ENCODE measurements around the gene SLC13A4.

Gene SLC13A4

DNA sequence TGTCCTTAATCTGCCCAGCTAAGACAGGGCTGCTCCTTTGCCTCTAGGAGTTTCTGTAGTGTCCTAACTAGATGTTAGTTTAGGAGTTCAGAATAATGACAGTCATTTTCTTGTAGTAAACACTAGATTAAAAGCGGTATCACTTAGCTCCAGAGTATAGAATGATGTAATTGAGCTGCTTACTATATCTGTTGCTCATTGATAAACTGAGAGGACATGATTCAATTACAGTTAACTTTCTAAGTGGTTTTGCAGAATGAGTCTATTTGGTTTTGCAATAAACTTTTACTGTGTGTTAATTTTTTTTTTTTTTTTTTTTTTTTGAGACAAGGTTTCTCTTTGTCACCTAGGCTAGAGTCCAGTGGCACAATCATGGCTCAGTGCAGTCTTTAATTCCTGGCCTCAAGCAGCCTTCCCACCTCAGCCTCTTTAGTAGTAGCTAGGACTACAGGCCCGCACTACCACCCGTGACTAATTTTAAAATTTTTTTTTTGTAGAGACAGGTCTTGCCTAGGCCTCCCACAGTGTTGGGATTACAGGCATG is 63.9 kb downstream of the SLC13A4 start:
- H2AFZ ChIP-seq (ENCODE audit: low read length): no peak overlapping the region
- H3K27me3 ChIP-seq (ENCODE audit: insufficient read depth, low read length): no peaks in the 10 kb centered on the region
- no peak overlapping the region for H3K27ac ChIP-seq (ENCODE audit: low read depth, low read length, poor library complexity, severe bottlenecking)
- TF ChIP-seq, protein P1, sequence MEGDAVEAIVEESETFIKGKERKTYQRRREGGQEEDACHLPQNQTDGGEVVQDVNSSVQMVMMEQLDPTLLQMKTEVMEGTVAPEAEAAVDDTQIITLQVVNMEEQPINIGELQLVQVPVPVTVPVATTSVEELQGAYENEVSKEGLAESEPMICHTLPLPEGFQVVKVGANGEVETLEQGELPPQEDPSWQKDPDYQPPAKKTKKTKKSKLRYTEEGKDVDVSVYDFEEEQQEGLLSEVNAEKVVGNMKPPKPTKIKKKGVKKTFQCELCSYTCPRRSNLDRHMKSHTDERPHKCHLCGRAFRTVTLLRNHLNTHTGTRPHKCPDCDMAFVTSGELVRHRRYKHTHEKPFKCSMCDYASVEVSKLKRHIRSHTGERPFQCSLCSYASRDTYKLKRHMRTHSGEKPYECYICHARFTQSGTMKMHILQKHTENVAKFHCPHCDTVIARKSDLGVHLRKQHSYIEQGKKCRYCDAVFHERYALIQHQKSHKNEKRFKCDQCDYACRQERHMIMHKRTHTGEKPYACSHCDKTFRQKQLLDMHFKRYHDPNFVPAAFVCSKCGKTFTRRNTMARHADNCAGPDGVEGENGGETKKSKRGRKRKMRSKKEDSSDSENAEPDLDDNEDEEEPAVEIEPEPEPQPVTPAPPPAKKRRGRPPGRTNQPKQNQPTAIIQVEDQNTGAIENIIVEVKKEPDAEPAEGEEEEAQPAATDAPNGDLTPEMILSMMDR (IDR thresholded peaks at IDR 0.05; ENCODE audit: low read length): no peak
- TF ChIP-seq EZH2 (IDR thresholded peaks at IDR 0.05; ENCODE audit: borderline replicate concordance, low read length): no peak
- H3K9ac ChIP-seq (ENCODE audit: low read length): no peak overlapping the region; the same call in 1 of the 2 replicates
- 0 out of 2 replicates have a peak, but pooled peaks cover 7% of the 10 kb centered on the region for H3F3A ChIP-seq (ENCODE audit: insufficient read depth, low read length)
- peaks cover 5% of the 10 kb centered on the region; the same call in 1 of the 2 replicates for H3K9me3 ChIP-seq (ENCODE audit: low read length)
- peaks cover 21% of the 10 kb centered on the region for H3K36me3 ChIP-seq (ENCODE audit: insufficient read depth, low read length)
- H3K79me2 ChIP-seq (ENCODE audit: insufficient read depth, low read length): peaks cover 42% of the 10 kb centered on the region
- H3K4me2 ChIP-seq (ENCODE audit: low read length): peak overlapping the region; percentile 91
- H3K4me3 ChIP-seq (ENCODE audit: low read depth, low read length, poor library complexity, severe bottlenecking): peak overlapping the region; percentile 83
- H4K20me1 ChIP-seq (ENCODE audit: insufficient read depth, low read length): no peaks in the 10 kb centered on the region
- H3K4me1 ChIP-seq (ENCODE audit: insufficient read depth, low read length, severe bottlenecking): peaks cover 32% of the 10 kb centered on the region
- no peaks in the 10 kb centered on the region for H3K9me2 ChIP-seq (ENCODE audit: low read depth, low read length)

DNA sequence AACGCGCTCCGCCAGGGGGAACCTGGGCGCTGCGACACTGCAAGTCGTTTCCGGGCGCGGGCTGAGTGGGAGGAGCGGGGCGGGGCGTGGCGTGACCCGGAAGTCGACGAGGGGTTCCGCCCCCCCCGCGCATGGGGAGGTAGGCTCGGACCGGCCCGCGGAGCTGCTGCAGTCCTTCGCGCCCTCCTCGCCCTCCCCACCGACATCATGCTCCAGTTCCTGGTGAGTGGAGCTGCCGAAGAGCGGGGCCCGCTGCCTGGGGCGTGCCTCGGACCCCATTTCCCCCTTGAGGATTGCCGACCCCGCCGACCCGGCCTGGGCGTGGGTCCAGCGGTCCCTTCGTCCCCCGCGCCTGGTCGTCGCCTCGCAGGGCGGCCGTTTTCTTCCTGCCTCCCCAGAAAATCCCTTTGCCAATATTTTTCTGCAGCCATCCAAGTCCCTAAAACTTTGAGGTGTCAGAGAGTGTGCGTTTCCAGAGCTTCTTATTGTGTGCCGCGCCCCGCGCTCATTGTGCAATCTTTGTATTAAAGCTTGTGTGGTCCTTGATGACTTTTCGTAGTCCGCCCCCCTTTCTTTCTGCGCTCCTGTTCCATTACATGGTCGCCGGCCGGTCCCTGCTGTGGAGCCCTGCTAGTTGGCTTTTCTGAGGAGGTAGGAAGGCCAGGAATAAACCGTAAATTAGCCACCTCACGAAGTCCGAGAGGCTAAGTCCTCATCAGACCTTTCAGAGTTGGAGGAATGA is 65.4 kb downstream of the SLC13A4 start, which contains the start of gene STMP1:
Gene STMP1, plus strand, starts transcription at position 142 of the 742 bp plus-strand sequence.
- H3K79me2 ChIP-seq (ENCODE audit: insufficient read depth, low read length): peaks cover 32% of the 10 kb centered on the region
- H3K4me2 ChIP-seq (ENCODE audit: low read length): peak within 1 kb of the TSS; percentile 91
- peak within 1 kb of the TSS; percentile 34; the same call in 1 of the 2 replicates for H2AFZ ChIP-seq (ENCODE audit: low read length)
- H3K27me3 ChIP-seq (ENCODE audit: insufficient read depth, low read length): no peaks in the 10 kb centered on the region
- H3K9me3 ChIP-seq (ENCODE audit: low read length): no peaks in the 10 kb centered on the region
- no peaks in the 10 kb centered on the region for H4K20me1 ChIP-seq (ENCODE audit: insufficient read depth, low read length)
- peaks cover 32% of the 10 kb centered on the region for H3K4me1 ChIP-seq (ENCODE audit: insufficient read depth, low read length, severe bottlenecking)
- 0 out of 2 replicates have a peak, but pooled peaks cover 7% of the 10 kb centered on the region for H3F3A ChIP-seq (ENCODE audit: insufficient read depth, low read length)
- H3K27ac ChIP-seq (ENCODE audit: low read depth, low read length, poor library complexity, severe bottlenecking): peak within 1 kb of the TSS; percentile 68
- H3K9me2 ChIP-seq (ENCODE audit: low read depth, low read length): no peaks in the 10 kb centered on the region
- H3K36me3 ChIP-seq (ENCODE audit: insufficient read depth, low read length): 0 out of 2 replicates have a peak, but pooled peaks cover 6% of the 10 kb centered on the region
- H3K9ac ChIP-seq (ENCODE audit: low read length): peak within 1 kb of the TSS; percentile 89
- peak within 1 kb of the TSS; percentile 83 for H3K4me3 ChIP-seq (ENCODE audit: low read depth, low read length, poor library complexity, severe bottlenecking)
- no peak for TF ChIP-seq EZH2 (IDR thresholded peaks at IDR 0.05; ENCODE audit: borderline replicate concordance, low read length)
- TF ChIP-seq, protein P1 (IDR thresholded peaks at IDR 0.05; ENCODE audit: low read length): no peak

DNA sequence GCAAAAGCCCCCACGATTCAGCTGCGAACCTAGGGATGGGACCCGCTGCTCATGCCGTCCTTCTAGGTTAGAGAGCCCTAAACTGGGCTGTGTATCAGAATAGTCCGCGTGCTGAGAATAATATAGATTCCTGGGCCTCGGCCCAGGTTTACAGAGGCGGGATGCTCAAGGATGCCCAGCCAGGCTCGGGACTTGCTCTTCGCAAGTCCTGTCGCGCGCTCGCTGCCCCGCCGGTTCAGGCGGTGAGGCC is 65.9 kb downstream of the SLC13A4 start:
- Histone ChIP-seq H4K20me1 (ENCODE audit: insufficient read depth, low read length) (no peaks in the 10 kb centered on the region), H3F3A (ENCODE audit: insufficient read depth, low read length) (0 out of 2 replicates have a peak, but pooled peaks cover 7% of the 10 kb centered on the region), H3K9me3 (ENCODE audit: low read length) (no peaks in the 10 kb centered on the region), H3K4me1 (ENCODE audit: insufficient read depth, low read length, severe bottlenecking) (peaks cover 32% of the 10 kb centered on the region), H3K9ac (ENCODE audit: low read length) (peak overlapping the region; percentile 89), H3K4me3 (ENCODE audit: low read depth, low read length, poor library complexity, severe bottlenecking) (peak overlapping the region; percentile 83), H3K9me2 (ENCODE audit: low read depth, low read length) (no peaks in the 10 kb centered on the region), H3K79me2 (ENCODE audit: insufficient read depth, low read length) (peaks cover 27% of the 10 kb centered on the region), H3K36me3 (ENCODE audit: insufficient read depth, low read length) (0 out of 2 replicates have a peak, but pooled peaks cover 6% of the 10 kb centered on the region), H2AFZ (ENCODE audit: low read length) (peak overlapping the region; percentile 26; the same call in 1 of the 2 replicates), H3K27ac (ENCODE audit: low read depth, low read length, poor library complexity, severe bottlenecking) (peak overlapping the region; percentile 68), H3K27me3 (ENCODE audit: insufficient read depth, low read length) (no peaks in the 10 kb centered on the region), H3K4me2 (ENCODE audit: low read length) (peak overlapping the region; percentile 91)
- TF ChIP-seq, protein P1 (IDR thresholded peaks at IDR 0.05; ENCODE audit: low read length): peak; percentile 71
- no peak for TF ChIP-seq EZH2 (IDR thresholded peaks at IDR 0.05; ENCODE audit: borderline replicate concordance, low read length)
